Neural cell (in vitro differentiated cells): ENCODE results near the gene RAD51B. TPM values are rescaled to one million over a fixed set of nuclear protein-coding genes. Genes with fewer than 3 reads are reported as not detected.

Experiments used
- H2AFZ ChIP-seq: fragments of 200-600, 300-800 bp; sonication (generic), shearing (Covaris generic); 2 replicates; pipeline ENCODE4 v1.6.0; 2014; ENCODE audit warnings: low read depth, mild to moderate bottlenecking, antibody characterized with exemption, low read length, moderate library complexity
- H3F3A ChIP-seq: fragments of 200-600 bp; shearing (Covaris generic); 2 replicates; pipeline ENCODE4 v1.6.1; 2016; ENCODE audit warnings: mild to moderate bottlenecking, moderate library complexity, mixed read lengths, antibody characterized with exemption, low read length; ENCODE audit not compliant: insufficient read depth, poor library complexity, severe bottlenecking
- H3K27ac ChIP-seq: fragments of 200-600, 300-800 bp; sonication (generic), shearing (Covaris generic); 2 replicates; pipeline ENCODE4 v1.5.1; 2014; ENCODE audit warnings: mild to moderate bottlenecking, low read length, moderate library complexity
- H3K27me3 ChIP-seq: fragments of 300-800, 200-600 bp; sonication (generic), shearing (Covaris generic); 2 replicates; pipeline ENCODE4 v1.6.0; 2014; ENCODE audit warnings: mild to moderate bottlenecking, low read depth, low read length, moderate library complexity; ENCODE audit not compliant: insufficient read depth
- H3K36me3 ChIP-seq: fragments of 300-800, 200-600 bp; sonication (generic), shearing (Covaris generic); 2 replicates; pipeline ENCODE4 v1.5.1; 2014; ENCODE audit warnings: mild to moderate bottlenecking, antibody characterized with exemption, low read length, moderate library complexity; ENCODE audit not compliant: insufficient read depth
- H3K4me2 ChIP-seq: fragments of 300-800, 200-600 bp; sonication (generic), shearing (Covaris generic); 2 replicates; pipeline ENCODE4 v1.6.0; 2014; ENCODE audit warnings: mild to moderate bottlenecking, low read length
- H3K4me3 ChIP-seq: fragments of 300-800, 200-600 bp; sonication (generic), shearing (Covaris generic); 2 replicates; pipeline ENCODE4 v1.5.1; 2014; ENCODE audit warnings: mild to moderate bottlenecking, low read length, moderate library complexity
- H3K79me2 ChIP-seq: fragments of 200-600 bp; shearing (Covaris generic); replicated peaks from 2 replicates; pipeline ENCODE4 v1.6.0; 2014; ENCODE audit warnings: mild to moderate bottlenecking, low read length, moderate library complexity; ENCODE audit not compliant: insufficient read depth
- H3K9ac ChIP-seq: fragments of 300-800, 200-600 bp; sonication (generic), shearing (Covaris generic); 2 replicates; pipeline ENCODE4 v1.6.1; 2016; ENCODE audit warnings: mild to moderate bottlenecking, low read length, mixed read lengths
- H3K9me2 ChIP-seq: fragments of 200-600 bp; shearing (Covaris generic); 2 replicates; pipeline ENCODE4 v1.6.1; 2016; ENCODE audit warnings: mild to moderate bottlenecking, low read length, mixed read lengths; ENCODE audit not compliant: insufficient read depth
- H3K9me3 ChIP-seq: fragments of 200-600, 300-800 bp; sonication (generic), shearing (Covaris generic); 2 replicates; pipeline ENCODE4 v1.6.1; 2016; ENCODE audit warnings: mild to moderate bottlenecking, mixed run types, low read length, moderate library complexity, mixed read lengths
- H4K20me1 ChIP-seq: fragments of 200-600 bp; shearing (Covaris generic); 2 replicates; pipeline ENCODE4 v1.6.1; 2016; ENCODE audit warnings: mild to moderate bottlenecking, mixed run types; ENCODE audit not compliant: insufficient read depth
- CTCF ChIP-seq: fragments of 450-650 bp; IDR thresholded peaks from 2 replicates; pipeline ENCODE4 v1.5.1; 2014; ENCODE audit warnings: antibody characterized with exemption, mild to moderate bottlenecking, moderate library complexity; ENCODE audit not compliant: poor library complexity, severe bottlenecking
- EP300 ChIP-seq: fragments of 450-650 bp; conservative IDR thresholded peaks from 2 replicates; pipeline ENCODE4 v1.6.1; 2014; ENCODE audit warnings: antibody characterized with exemption, mild to moderate bottlenecking, moderate library complexity; ENCODE audit not compliant: poor library complexity, severe bottlenecking
- EZH2 ChIP-seq: fragments of 200-600, 300-800 bp; shearing (Covaris generic), sonication (generic); IDR thresholded peaks from 2 replicates; pipeline ENCODE4 v1.6.1; 2014; ENCODE audit warnings: antibody characterized with exemption, low read length, borderline replicate concordance, mild to moderate bottlenecking; ENCODE audit not compliant: insufficient read depth, poor library complexity, severe bottlenecking
- MXI1 ChIP-seq: fragments of 450-650 bp; conservative IDR thresholded peaks from 2 replicates; pipeline ENCODE4 v1.6.1; 2014; ENCODE audit warnings: antibody characterized with exemption, mild to moderate bottlenecking; ENCODE audit not compliant: poor library complexity, severe bottlenecking
- POLR2AphosphoS5 ChIP-seq: IDR thresholded peaks from 2 replicates; pipeline ENCODE4 v1.6.1; 2012
- RAD21 ChIP-seq: fragments of 450-650 bp; conservative IDR thresholded peaks from 2 replicates; pipeline ENCODE4 v1.6.1; 2014; ENCODE audit warnings: antibody characterized with exemption, mild to moderate bottlenecking, moderate library complexity
- REST ChIP-seq: IDR thresholded peaks from 2 replicates; pipeline ENCODE4 v1.6.1; 2012; ENCODE audit warnings: borderline replicate concordance
- SMC3 ChIP-seq: fragments of 450-650 bp; conservative IDR thresholded peaks from 2 replicates; pipeline ENCODE4 v1.6.1; 2014; ENCODE audit warnings: antibody characterized with exemption, mild to moderate bottlenecking, moderate library complexity; ENCODE audit not compliant: poor library complexity
- TAF1 ChIP-seq: IDR thresholded peaks from 2 replicates; pipeline ENCODE4 v1.6.1; 2012; ENCODE audit warnings: low read depth
- polyA plus RNA-seq: library from polyadenylated mRNA; depleted of rRNA; stranded (reverse); fragments of >200 nt; gene quantifications from 2 replicates; pipeline ENCODE4 v1.2.3, GENCODE V29; 2014

RAD51B gene
- polyA plus RNA-seq, 1 donor from 2014 or later: 3.1 TPM

- Histone ChIP-seq H3K79me2 (no peaks in the 10 kb centered on the region), H4K20me1 (no peaks in the 10 kb centered on the region), H3K9me3 (no peaks in the 10 kb centered on the region), H3K4me2 (no peak overlapping the region), H3K9ac (no peak overlapping the region), H2AFZ (no peak overlapping the region), H3K9me2 (no peaks in the 10 kb centered on the region), H3K36me3 (no peaks in the 10 kb centered on the region), H3F3A (no peaks in the 10 kb centered on the region), H3K27me3 (no peaks in the 10 kb centered on the region), H3K27ac (no peak overlapping the region), H3K4me3 (no peak overlapping the region)
- TF ChIP-seq POLR2AphosphoS5 (no peak), TAF1 (no peak), MXI1 (no peak)
Measured at GRCh38 chr14:68556253-68556652, 736.7 kb downstream of the RAD51B start.

- H3K27me3 ChIP-seq: no peaks in the 10 kb centered on the region
- no peaks in the 10 kb centered on the region for H3K9me2 ChIP-seq
- H2AFZ ChIP-seq: no peak overlapping the region
- TF ChIP-seq SMC3: no peak
- no peak for TF ChIP-seq RAD21
- no peak for TF ChIP-seq EZH2
- no peak for TF ChIP-seq TAF1
- no peak for TF ChIP-seq EP300
- TF ChIP-seq CTCF: no peak
- no peak for TF ChIP-seq POLR2AphosphoS5
- TF ChIP-seq MXI1: no peak
- TF ChIP-seq REST: no peak
- H4K20me1 ChIP-seq: no peaks in the 10 kb centered on the region
- H3K4me3 ChIP-seq: no peak overlapping the region
- no peaks in the 10 kb centered on the region for H3K36me3 ChIP-seq
- H3K27ac ChIP-seq: no peak overlapping the region
- no peaks in the 10 kb centered on the region for H3F3A ChIP-seq
- no peaks in the 10 kb centered on the region for H3K79me2 ChIP-seq
- H3K9ac ChIP-seq: no peak overlapping the region
- no peaks in the 10 kb centered on the region for H3K9me3 ChIP-seq
- H3K4me2 ChIP-seq: no peak overlapping the region
Measured at GRCh38 chr14:68557648-68558047, 738.1 kb downstream of the RAD51B start.

GRCh38 chr14:68558096-68558495, 738.5 kb downstream of the RAD51B start:
- Histone ChIP-seq H3F3A (no peaks in the 10 kb centered on the region), H3K9me3 (no peaks in the 10 kb centered on the region), H3K9ac (no peak overlapping the region), H3K9me2 (no peaks in the 10 kb centered on the region), H3K27ac (no peak overlapping the region), H4K20me1 (no peaks in the 10 kb centered on the region), H2AFZ (no peak overlapping the region), H3K27me3 (no peaks in the 10 kb centered on the region), H3K36me3 (no peaks in the 10 kb centered on the region), H3K79me2 (no peaks in the 10 kb centered on the region), H3K4me3 (no peak overlapping the region), H3K4me2 (no peak overlapping the region)
- no peak for TF ChIP-seq EZH2
- no peak for TF ChIP-seq RAD21
- no peak for TF ChIP-seq MXI1
- no peak for TF ChIP-seq EP300
- no peak for TF ChIP-seq TAF1
- no peak for TF ChIP-seq POLR2AphosphoS5
- no peak for TF ChIP-seq CTCF
- no peak for TF ChIP-seq SMC3
- TF ChIP-seq REST: no peak
